Colonic mucosa (tissue), 4 donors: Measurements from ENCODE around the gene CASP10. TPM values are rescaled to one million over a fixed set of nuclear protein-coding genes. Genes with fewer than 3 reads are reported as not detected.

Experiments
- DNase-seq: peaks from one replicate; pipeline ENCODE4 v3.0.0-alpha.2; 2020
- H3K27ac ChIP-seq: fragments of 200-600 bp; one replicate; pipeline ENCODE4 v1.8.0; 2021
- H3K27me3 ChIP-seq: fragments of 200-600 bp; one replicate; pipeline ENCODE4 v1.8.0; 2021
- H3K36me3 ChIP-seq: fragments of 200-600 bp; one replicate; pipeline ENCODE4 v1.8.0; 2021
- H3K4me1 ChIP-seq: fragments of 200-600 bp; one replicate; pipeline ENCODE4 v1.8.0; 2021; ENCODE audit warnings: mild to moderate bottlenecking
- H3K4me3 ChIP-seq: fragments of 200-600 bp; one replicate; pipeline ENCODE4 v1.8.0; 2021
- H3K9ac ChIP-seq, 2 donors: one replicate each; pipeline ENCODE4 v1.7.0; 2013; ENCODE audit warnings: control low read depth in 2 of 2, low read depth in 2 of 2, low read length in 2 of 2
- H3K9me3 ChIP-seq: fragments of 200-600 bp; one replicate; pipeline ENCODE4 v1.8.0; 2021
- CTCF ChIP-seq: fragments of 200-600 bp; IDR thresholded peaks from one replicate; pipeline ENCODE4 v1.8.0; 2022; ENCODE audit warnings: antibody characterized with exemption, mild to moderate bottlenecking
- intact Hi-C: fragments of 100-400 bp; cut with DNase I; formaldehyde crosslinking; loops from one replicate; pipeline ENCODE4 v1.14.1; 2022
- total RNA-seq, 2 donors: library from RNA; stranded (reverse); fragmentation: NEBNext Ultra II Directional in 1 of 2; extraction: Animal tissue kit (Norgen Biotek cat#: 25700) in 1 of 2; gene quantifications; one replicate each; pipeline ENCODE4 v1.2.1, GENCODE V29; 2021
- donor health status: healthy.
- donor health status: DM: no; HTN: no; CAD: no.
- donor health status: DM: no; HTN: no; CAD: no.

The CASP10 gene
- total RNA-seq, 2 donors from 2014 or later = 28.0 to 52.3 TPM

- intact Hi-C loops = no loop called here
- Histone ChIP-seq H3K27ac (no peak overlapping the region), H3K4me3 (no peak overlapping the region), H3K9ac (no peak overlapping the region), H3K4me1 (no peaks in the 10 kb centered on the region), H3K9me3 (no peaks in the 10 kb centered on the region), H3K27me3 (no peaks in the 10 kb centered on the region), H3K36me3 (peaks cover 7% of the 10 kb centered on the region)
- no peak for TF ChIP-seq CTCF
- no peak for DNase-seq
Measured at GRCh38 chr2:201275990-201276389, 93.0 kb downstream of the CASP10 start.

GRCh38 chr2:201276511-201276910, 93.6 kb downstream of the CASP10 start:
- TF ChIP-seq CTCF = no peak
- intact Hi-C loops = no loop called here
- H3K36me3 ChIP-seq = peaks cover 7% of the 10 kb centered on the region

More at GRCh38 chr2:201276511-201276910, 93.6 kb downstream of the CASP10 start:
- no peak for DNase-seq
- H3K9ac ChIP-seq = no peak overlapping the region
- no peak overlapping the region for H3K27ac ChIP-seq
- no peaks in the 10 kb centered on the region for H3K4me1 ChIP-seq
- H3K9me3 ChIP-seq = no peaks in the 10 kb centered on the region
- no peak overlapping the region for H3K4me3 ChIP-seq
- no peaks in the 10 kb centered on the region for H3K27me3 ChIP-seq

Other genes starting within 250 kb of the CASP10 start
- gene ORC2, start 219.5 kb upstream of the CASP10 start, total RNA-seq = 10 to 100 TPM; 36.4 to 39.0 TPM
- gene HYCC2, start 111.5 kb upstream of the CASP10 start, total RNA-seq = 10 to 100 TPM; 23.9 to 52.6 TPM
- gene NDUFB3, start 111.1 kb upstream of the CASP10 start, total RNA-seq = 100 to 1,000 TPM; 159 to 199 TPM
- 100 to 1,000 TPM in 1 of 2 donors, 10 to 100 TPM in 1; 90.1 to 126 TPM for gene CFLAR, start 67.0 kb upstream of the CASP10 start, total RNA-seq
- gene CASP8, start 77.4 kb downstream of the CASP10 start, total RNA-seq = 10 to 100 TPM; 25.5 to 31.9 TPM
- 1 to 10 TPM in 1 of 2 donors, under 1 TPM in 1; 0.32 to 2.1 TPM for gene FLACC1, start 174.2 kb downstream of the CASP10 start, total RNA-seq